OCI-LY3 (cell line): ENCODE data around the gene MAPKAPK2.

ENCODE experiments used
- EZH2phosphoT487 ChIP-seq: fragments of 200-600 bp; shearing (Covaris generic); IDR thresholded peaks from 2 replicates; pipeline ENCODE4 v1.6.1; 2018; ENCODE audit warnings: antibody characterized with exemption, mixed run types, low read depth
- TF ChIP-seq, protein P1 (sequence below): fragments of 200-600, 300-600 bp; sonication (generic); IDR thresholded peaks from 2 replicates; pipeline ENCODE4 v1.5.1; 2014; ENCODE audit warnings: antibody characterized with exemption, low read length, low read depth

DNA sequence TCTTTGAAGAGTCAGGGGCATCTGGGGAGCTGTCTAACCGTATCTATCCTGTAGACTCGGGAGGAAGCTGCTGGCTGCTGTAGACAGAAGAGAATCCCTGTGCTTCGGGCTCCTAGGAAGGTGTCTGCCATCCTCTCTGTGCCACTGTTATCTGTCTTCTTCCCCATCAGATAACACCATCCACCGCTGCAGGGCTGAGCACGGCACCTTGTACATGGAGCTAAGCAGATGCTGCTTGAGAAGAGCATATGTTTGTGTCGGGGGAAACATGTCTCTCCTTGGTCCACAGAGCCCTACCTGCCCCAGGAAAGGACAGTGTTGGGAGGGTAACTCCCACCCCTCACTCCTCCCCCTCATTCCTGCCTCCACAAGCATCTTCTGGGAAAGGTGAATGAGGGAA, 1.4 kb upstream of the MAPKAPK2 start:
- TF ChIP-seq, protein P1, sequence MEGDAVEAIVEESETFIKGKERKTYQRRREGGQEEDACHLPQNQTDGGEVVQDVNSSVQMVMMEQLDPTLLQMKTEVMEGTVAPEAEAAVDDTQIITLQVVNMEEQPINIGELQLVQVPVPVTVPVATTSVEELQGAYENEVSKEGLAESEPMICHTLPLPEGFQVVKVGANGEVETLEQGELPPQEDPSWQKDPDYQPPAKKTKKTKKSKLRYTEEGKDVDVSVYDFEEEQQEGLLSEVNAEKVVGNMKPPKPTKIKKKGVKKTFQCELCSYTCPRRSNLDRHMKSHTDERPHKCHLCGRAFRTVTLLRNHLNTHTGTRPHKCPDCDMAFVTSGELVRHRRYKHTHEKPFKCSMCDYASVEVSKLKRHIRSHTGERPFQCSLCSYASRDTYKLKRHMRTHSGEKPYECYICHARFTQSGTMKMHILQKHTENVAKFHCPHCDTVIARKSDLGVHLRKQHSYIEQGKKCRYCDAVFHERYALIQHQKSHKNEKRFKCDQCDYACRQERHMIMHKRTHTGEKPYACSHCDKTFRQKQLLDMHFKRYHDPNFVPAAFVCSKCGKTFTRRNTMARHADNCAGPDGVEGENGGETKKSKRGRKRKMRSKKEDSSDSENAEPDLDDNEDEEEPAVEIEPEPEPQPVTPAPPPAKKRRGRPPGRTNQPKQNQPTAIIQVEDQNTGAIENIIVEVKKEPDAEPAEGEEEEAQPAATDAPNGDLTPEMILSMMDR, result no peak
- TF ChIP-seq EZH2phosphoT487, result no peak
